WI38 (cell line): ENCODE results near the gene RLN1.

Source experiments
- H3K4me3 ChIP-seq: 2 replicates; pipeline ENCODE4 v1.5.1; 2011; ENCODE audit warnings: low read depth, mild to moderate bottlenecking, control low read depth, low read length
- TF ChIP-seq, protein P1 (sequence below): IDR thresholded peaks from 2 replicates; pipeline ENCODE4 v1.5.1; 2012; ENCODE audit warnings: low read depth, mild to moderate bottlenecking, control low read depth, low read length

Gene RLN1

DNA sequence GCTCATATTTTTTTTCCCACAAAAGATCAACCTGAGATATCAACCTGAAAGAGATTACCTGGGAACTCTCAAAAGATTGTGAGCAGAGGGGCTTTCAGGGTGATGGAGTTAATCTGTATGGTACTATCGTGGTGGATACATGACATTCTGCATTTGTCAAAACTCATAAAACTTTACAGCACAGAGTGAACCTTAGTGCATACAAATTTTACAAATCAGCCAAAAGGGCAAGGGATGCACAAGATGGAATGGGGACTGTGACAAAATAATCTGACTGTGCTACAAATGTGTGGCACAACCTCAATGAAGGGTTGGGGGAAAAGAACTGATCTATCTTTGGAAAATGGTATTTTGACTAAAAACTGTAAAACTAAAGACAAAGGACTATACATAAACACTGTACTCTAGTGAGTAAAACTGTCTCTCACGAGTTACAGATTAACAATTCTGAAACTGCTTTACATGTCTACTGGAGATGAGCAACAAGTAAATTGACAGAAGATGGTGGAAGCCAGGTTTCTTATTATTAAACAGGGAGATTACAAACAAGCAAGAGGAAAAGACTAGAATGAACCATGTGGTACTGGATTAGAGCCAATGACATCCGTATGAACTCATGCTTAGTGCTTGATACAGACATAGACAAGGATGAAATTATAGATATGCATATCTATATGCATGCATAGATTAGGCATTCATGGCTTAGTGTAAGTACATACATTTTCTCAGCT lies 24.8 kb upstream of the RLN1 start:
- no peak overlapping the region for H3K4me3 ChIP-seq
- TF ChIP-seq, protein P1, sequence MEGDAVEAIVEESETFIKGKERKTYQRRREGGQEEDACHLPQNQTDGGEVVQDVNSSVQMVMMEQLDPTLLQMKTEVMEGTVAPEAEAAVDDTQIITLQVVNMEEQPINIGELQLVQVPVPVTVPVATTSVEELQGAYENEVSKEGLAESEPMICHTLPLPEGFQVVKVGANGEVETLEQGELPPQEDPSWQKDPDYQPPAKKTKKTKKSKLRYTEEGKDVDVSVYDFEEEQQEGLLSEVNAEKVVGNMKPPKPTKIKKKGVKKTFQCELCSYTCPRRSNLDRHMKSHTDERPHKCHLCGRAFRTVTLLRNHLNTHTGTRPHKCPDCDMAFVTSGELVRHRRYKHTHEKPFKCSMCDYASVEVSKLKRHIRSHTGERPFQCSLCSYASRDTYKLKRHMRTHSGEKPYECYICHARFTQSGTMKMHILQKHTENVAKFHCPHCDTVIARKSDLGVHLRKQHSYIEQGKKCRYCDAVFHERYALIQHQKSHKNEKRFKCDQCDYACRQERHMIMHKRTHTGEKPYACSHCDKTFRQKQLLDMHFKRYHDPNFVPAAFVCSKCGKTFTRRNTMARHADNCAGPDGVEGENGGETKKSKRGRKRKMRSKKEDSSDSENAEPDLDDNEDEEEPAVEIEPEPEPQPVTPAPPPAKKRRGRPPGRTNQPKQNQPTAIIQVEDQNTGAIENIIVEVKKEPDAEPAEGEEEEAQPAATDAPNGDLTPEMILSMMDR = no peak

DNA sequence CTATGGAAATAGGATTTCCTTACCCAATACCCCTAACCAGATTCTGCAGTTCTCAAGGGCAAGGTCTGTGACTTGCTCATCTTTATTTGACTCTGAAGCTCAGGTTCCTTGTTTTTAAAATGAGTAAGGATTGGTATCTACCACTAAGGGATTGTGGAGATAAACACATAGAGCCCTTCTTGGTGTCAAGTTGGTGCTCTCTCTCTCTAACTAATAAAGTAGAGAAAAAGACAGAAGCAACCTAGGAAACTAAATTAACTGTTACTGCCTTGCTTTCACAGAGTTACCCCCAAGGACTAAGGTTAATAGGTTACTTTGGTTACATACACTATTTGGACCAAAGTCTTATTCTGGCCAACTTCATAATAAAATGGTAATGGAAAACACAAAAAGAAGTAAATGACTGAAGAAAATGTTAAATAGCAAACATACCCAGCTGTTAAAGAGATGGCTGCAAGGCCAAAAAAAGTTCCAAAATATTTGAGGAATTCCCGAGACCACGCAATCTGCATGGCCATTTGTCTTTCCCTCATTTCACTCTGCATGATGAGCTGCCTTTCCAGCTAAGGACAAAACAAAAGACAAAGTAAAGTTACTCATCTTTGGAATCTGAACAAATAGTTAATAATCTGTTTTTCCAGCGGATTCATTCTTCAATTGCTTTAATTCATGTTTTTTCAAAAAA lies 21.8 kb upstream of the RLN1 start:
- H3K4me3 ChIP-seq = no peak overlapping the region
- TF ChIP-seq, protein P1 = no peak

DNA sequence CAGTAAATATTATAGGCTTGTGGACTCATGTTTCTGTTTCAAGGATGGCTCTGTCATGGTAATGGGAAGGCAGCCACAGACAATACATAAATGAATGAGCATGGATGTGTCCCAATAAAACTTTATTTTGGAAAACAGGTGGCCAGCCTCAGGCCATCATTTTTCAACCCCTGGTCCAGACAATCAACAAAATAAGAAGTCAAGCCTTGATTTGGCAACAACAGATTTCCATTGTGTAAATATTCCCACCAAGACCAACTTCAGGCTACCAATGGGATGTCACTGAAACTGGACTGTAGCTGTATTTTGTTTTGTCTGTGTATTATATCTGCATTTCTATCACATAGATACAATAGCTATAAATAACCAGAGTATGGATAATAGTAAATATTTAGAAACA lies 20.7 kb upstream of the RLN1 start:
- TF ChIP-seq, protein P1 = no peak
- H3K4me3 ChIP-seq = no peak overlapping the region

DNA sequence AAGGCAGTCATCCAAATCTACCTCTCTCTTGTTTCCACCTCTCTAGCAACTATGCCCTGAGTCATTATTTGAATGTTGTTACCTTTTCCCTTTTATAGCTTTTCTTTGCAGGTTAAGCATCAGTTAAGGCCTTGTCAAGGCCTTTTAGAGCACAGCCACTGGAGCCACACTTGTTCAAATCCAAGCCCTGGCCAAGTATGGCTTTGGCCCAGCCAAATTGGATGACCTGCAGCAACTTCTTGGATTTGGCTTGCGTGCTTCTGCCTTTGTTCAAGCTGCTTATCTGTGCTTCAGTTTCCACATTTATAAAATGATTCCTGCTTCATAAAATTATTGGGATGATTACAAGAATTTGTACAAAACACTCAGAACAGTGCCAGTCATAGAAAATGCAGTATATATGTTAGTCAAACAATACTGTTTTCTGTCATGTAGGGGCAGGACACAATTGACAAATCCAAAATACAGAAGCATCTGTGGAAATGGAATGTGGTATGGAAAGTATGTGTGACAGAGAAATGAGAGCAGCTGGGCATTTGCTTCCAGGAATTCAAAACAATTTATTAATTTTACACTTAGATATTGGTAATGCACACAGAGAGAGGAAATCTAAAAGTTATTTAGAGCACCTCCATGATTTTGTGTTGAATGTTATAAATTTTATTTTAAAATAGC lies 17.9 kb upstream of the RLN1 start:
- H3K4me3 ChIP-seq = no peak overlapping the region
- TF ChIP-seq, protein P1 = no peak

DNA sequence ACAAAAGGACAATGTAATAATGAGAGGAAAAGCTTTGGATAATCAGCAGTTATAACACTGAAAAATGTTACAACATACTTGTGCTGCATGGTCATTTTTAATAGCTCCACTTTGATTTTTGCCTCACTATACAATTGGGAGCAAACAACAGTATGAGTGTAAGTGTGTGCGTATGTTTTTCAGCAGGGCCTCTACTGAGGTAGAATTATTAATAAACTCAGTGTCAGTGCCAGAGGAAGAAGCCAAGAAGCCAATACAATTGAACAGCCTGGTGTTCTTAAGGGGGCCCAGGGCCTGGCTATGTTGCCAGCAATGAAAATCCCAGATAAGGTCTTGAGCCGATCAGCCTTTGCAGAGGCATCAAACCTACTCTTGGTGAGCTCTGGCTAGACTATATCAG lies 16.1 kb upstream of the RLN1 start:
- TF ChIP-seq, protein P1 = no peak

DNA sequence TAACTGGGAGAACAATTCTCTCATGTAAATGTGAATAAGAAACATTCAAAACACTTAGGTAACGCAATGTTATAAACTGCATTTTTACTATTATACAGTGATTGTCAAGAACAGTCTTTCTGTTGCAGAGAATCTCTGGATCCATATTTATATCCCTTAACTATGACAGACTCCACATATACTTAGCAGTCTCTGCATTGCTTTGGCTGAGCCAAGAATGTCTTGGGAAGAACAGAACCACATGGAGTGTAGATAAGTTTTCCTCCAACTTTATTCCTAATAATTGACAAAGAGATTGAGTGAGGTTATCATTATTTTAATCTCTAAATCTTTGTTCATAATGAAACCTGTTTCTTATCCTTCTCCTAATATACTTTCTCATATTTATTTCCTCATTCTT lies 15.6 kb upstream of the RLN1 start:
- H3K4me3 ChIP-seq = no peak overlapping the region

More for the DNA sequence above, 16.1 kb upstream of the RLN1 start:
- H3K4me3 ChIP-seq = no peak overlapping the region

More for the DNA sequence above, 15.6 kb upstream of the RLN1 start:
- TF ChIP-seq, protein P1 = no peak
